Measurements from ENCODE around the gene ADCY10. TPM values are rescaled to one million over a fixed set of nuclear protein-coding genes. Genes with fewer than 3 reads are reported as not detected.

ADCY10 gene
- total and polyA plus RNA-seq, 7 donors: 0.14 to 0.92 (median 0.28) TPM; not detected in 2

DNA sequence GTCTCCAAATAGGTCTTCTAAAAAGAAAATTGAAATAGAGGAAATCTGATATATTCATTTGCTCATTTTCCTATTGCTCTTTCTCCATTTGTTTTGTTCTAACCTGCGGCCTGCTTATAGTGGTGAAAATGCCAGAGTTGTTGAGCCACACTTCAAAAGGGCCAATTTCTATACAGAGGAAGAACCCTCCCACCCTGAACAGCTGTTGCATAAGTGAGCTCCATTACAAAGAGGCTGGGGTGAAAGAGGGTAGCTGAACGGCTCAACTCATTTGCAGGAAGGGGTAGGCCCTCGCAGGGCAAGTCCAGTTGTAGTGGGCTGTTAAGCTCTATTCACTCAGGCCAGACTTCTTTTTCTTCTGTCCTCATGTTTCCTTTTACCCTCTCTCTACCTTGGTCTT lies 8.8 kb downstream of the ADCY10 start:
- no peaks in the 10 kb centered on the region for H3K36me3 ChIP-seq
- no peaks in the 10 kb centered on the region for H3K27me3 ChIP-seq
- intact Hi-C loops (cut with DNase I): no loop called here
- peaks cover 0 to 11% (median 3%) of the 10 kb centered on the region in 4 donors for H3K4me1 ChIP-seq
- 75 to 85% methylated on average over 3 of the region's 3 CpGs for WGBS, 2 donors
- no peak overlapping the region for H3K27ac ChIP-seq
- H3K9me3 ChIP-seq: no peaks in the 10 kb centered on the region
- H3K4me3 ChIP-seq: no peak overlapping the region
- no peak for DNase-seq
- TF ChIP-seq POLR2AphosphoS5 (IDR thresholded peaks at IDR 0.05) (no peak), EP300 (IDR thresholded peaks at IDR 0.05) (no peak), POLR2A (IDR thresholded peaks at IDR 0.05) (no peak)
- TF ChIP-seq, protein P1, sequence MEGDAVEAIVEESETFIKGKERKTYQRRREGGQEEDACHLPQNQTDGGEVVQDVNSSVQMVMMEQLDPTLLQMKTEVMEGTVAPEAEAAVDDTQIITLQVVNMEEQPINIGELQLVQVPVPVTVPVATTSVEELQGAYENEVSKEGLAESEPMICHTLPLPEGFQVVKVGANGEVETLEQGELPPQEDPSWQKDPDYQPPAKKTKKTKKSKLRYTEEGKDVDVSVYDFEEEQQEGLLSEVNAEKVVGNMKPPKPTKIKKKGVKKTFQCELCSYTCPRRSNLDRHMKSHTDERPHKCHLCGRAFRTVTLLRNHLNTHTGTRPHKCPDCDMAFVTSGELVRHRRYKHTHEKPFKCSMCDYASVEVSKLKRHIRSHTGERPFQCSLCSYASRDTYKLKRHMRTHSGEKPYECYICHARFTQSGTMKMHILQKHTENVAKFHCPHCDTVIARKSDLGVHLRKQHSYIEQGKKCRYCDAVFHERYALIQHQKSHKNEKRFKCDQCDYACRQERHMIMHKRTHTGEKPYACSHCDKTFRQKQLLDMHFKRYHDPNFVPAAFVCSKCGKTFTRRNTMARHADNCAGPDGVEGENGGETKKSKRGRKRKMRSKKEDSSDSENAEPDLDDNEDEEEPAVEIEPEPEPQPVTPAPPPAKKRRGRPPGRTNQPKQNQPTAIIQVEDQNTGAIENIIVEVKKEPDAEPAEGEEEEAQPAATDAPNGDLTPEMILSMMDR (IDR thresholded peaks at IDR 0.05): no peak

DNA sequence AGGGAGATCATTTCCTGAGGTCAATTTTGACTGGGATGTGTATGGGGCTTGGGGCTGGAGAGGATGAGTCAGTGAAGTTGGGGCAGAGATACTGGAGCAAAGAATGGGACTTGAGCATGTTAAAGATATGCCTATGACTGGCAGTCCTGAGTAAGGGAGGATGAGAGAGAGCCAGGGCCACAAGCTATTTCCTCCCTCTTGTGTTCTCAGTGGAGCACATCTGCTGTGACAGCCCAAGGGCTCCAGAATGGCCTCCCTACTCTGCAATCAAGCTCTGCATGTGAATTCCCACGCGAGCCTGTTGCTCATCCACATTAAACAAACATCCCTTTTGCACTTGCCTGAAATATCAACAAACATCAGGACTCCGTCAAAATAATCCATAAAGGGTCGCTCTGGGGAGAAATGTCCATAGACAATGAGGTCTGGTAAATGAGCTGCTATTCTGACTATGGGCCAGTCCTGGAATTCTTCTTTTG lies 9.2 kb downstream of the ADCY10 start:
- 60 to 69% methylated on average over 4 of the region's 4 CpGs for WGBS, 2 donors
- no peak for TF ChIP-seq POLR2A (IDR thresholded peaks at IDR 0.05)
- TF ChIP-seq, protein P1 (IDR thresholded peaks at IDR 0.05): no peak
- TF ChIP-seq EP300 (IDR thresholded peaks at IDR 0.05): no peak
- TF ChIP-seq POLR2AphosphoS5 (IDR thresholded peaks at IDR 0.05): no peak
- Histone ChIP-seq H3K4me1 (peaks cover 0 to 11% (median 4%) of the 10 kb centered on the region in 4 donors), H3K9me3 (no peaks in the 10 kb centered on the region), H3K36me3 (no peaks in the 10 kb centered on the region), H3K27me3 (no peaks in the 10 kb centered on the region), H3K27ac (no peak overlapping the region), H3K4me3 (no peak overlapping the region)
- intact Hi-C loops (cut with DNase I): no loop called here
- DNase-seq: no peak

DNA sequence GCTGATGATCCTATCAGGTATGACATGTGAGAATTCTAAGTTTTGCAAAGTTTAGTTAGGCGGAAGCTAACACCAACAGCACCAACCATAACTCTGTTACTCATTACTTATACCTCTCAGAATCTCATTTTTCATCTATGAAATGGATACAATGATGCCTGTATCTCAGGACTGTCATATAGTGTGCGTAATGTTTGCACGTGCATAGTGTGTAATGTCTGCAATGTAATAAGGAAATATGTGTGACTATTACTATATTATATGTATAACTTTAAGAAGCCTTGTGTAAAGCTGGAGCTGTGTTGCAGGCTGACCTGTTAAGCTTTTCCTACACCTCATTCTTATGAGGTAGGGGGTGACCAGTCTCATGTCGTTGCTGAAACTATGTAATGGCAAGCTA lies 13.0 kb downstream of the ADCY10 start:
- H3K9me3 ChIP-seq: no peaks in the 10 kb centered on the region
- H3K27ac ChIP-seq: no peak overlapping the region
- DNase-seq: no peak
- H3K36me3 ChIP-seq: no peaks in the 10 kb centered on the region
- intact Hi-C loops (cut with DNase I): no loop called here
- TF ChIP-seq POLR2A (IDR thresholded peaks at IDR 0.05) (no peak), POLR2AphosphoS5 (IDR thresholded peaks at IDR 0.05) (no peak), EP300 (IDR thresholded peaks at IDR 0.05) (no peak)
- TF ChIP-seq, protein P1 (IDR thresholded peaks at IDR 0.05): no peak
- WGBS, 2 donors: 18 to 75% methylated on average over 4 of the region's 4 CpGs
- H3K4me1 ChIP-seq: peaks cover 0 to 12% (median 9%) of the 10 kb centered on the region in 4 donors
- H3K27me3 ChIP-seq: no peaks in the 10 kb centered on the region
- no peak overlapping the region for H3K4me3 ChIP-seq

DNA sequence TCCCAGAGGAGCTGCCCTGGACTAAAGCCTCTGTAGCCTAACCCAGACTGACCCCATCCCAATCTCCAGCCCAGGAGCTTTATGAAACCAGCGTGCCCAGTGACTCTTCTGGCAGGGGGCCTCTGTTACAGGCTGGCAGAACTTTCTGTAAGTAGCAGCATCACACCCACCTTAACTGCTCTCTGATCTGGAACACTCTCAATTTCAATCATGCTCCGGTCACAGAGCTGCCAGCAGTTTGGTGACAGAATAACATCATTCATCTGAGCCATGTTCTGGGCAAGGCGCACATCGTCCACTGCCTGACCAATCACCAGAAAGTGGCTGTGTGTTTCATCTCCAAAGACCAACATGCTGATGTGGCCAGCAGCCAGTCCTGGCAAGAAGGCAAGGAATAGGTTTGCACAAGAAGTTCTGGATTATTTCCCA lies 14.7 kb downstream of the ADCY10 start:
- H3K36me3 ChIP-seq: no peaks in the 10 kb centered on the region
- no peak overlapping the region for H3K27ac ChIP-seq

More for the DNA sequence above, 14.7 kb downstream of the ADCY10 start:
- Histone ChIP-seq H3K4me1 (peaks cover 0 to 12% (median under 1%) of the 10 kb centered on the region in 4 donors), H3K4me3 (no peak overlapping the region), H3K9me3 (no peaks in the 10 kb centered on the region), H3K27me3 (no peaks in the 10 kb centered on the region)
- intact Hi-C loops (cut with DNase I): no loop called here
- DNase-seq: peak; percentile 71
- WGBS, 2 donors: 75 to 78% methylated on average over 4 of the region's 4 CpGs
- TF ChIP-seq, protein P1 (IDR thresholded peaks at IDR 0.05): no peak
- TF ChIP-seq EP300 (IDR thresholded peaks at IDR 0.05): no peak
- TF ChIP-seq POLR2A (IDR thresholded peaks at IDR 0.05): no peak
- no peak for TF ChIP-seq POLR2AphosphoS5 (IDR thresholded peaks at IDR 0.05)

Measured in sigmoid colon (tissue), 7 donors.